GM18870 (cell line): ENCODE data around the gene IWS1.
"Not testable (repeated sequence)": the region's sequence is repeated elsewhere in the genome, so short reads cannot be mapped to it uniquely, and the experiment has no call there.

ENCODE experiments used
- ATAC-seq: cut with Tn5 transposase; IDR thresholded peaks from one replicate; pipeline ENCODE4 v1.9.1; 2021; ENCODE audit warnings: moderate library complexity; ENCODE audit not compliant: unreplicated experiment

Gene IWS1

GRCh38 chr2:127561371-127561770, 35.1 kb upstream of the IWS1 start:
- ATAC-seq: no peak

- no peak for ATAC-seq
These were observed 34.6 kb upstream of the IWS1 start for GRCh38 chr2:127560931-127561280.

- no peak for ATAC-seq
These were observed 34.1 kb upstream of the IWS1 start for GRCh38 chr2:127560201-127560930.

GRCh38 chr2:127559454-127559853, 33.2 kb upstream of the IWS1 start:
- no peak for ATAC-seq

- no peak for ATAC-seq
These were observed 32.6 kb upstream of the IWS1 start for GRCh38 chr2:127558911-127559310.

GRCh38 chr2:127552846-127553245, 26.6 kb upstream of the IWS1 start:
- no peak for ATAC-seq

- no peak for ATAC-seq
These were observed 26.0 kb upstream of the IWS1 start for GRCh38 chr2:127552336-127552735.

GRCh38 chr2:127551221-127551930, 25.1 kb upstream of the IWS1 start:
- no peak for ATAC-seq

- ATAC-seq: no peak
These were observed 20.5 kb upstream of the IWS1 start for GRCh38 chr2:127546797-127547196.

- no peak for ATAC-seq
These were observed 19.5 kb upstream of the IWS1 start for GRCh38 chr2:127545796-127546195.

GRCh38 chr2:127545189-127545588, 18.9 kb upstream of the IWS1 start:
- ATAC-seq: no peak

GRCh38 chr2:127543013-127543501, 16.8 kb upstream of the IWS1 start:
- not testable (repeated sequence) for ATAC-seq

GRCh38 chr2:127542231-127542630, 15.9 kb upstream of the IWS1 start:
- no peak for ATAC-seq

- no peak for ATAC-seq
These were observed 15.5 kb upstream of the IWS1 start for GRCh38 chr2:127541809-127542208.

- ATAC-seq: no peak
These were observed 11.4 kb upstream of the IWS1 start for GRCh38 chr2:127537644-127538043.

GRCh38 chr2:127536707-127537541, 10.6 kb upstream of the IWS1 start:
- ATAC-seq: no peak

- no peak for ATAC-seq
These were observed 9.6 kb upstream of the IWS1 start for GRCh38 chr2:127535918-127536317.

- ATAC-seq: no peak
These were observed 9.2 kb upstream of the IWS1 start, which contains the start of gene MYO7B for GRCh38 chr2:127535422-127535901. Gene MYO7B, plus strand, starts transcription at chr2:127535683. Its CDS starts 24,040 bp downstream, at chr2:127559723.

GRCh38 chr2:127532296-127532695, 6.0 kb upstream of the IWS1 start:
- no peak for ATAC-seq

- no peak for ATAC-seq
These were observed 4.9 kb upstream of the IWS1 start for GRCh38 chr2:127531221-127531648.
